ENCODE measurements around the gene VSIR. TPM values are rescaled to one million over a fixed set of nuclear protein-coding genes. Genes with fewer than 3 reads are reported as not detected.

Gene VSIR
- total RNA-seq, 1 donor from 2014 or later: 6.4 TPM

GRCh38 chr10:71763352-71764127 lies 9.8 kb downstream of the VSIR start:
- DNase-seq (ENCODE audit: low read depth, low spot score): no peak

- no peak for DNase-seq (ENCODE audit: low read depth, low spot score)
Observed at GRCh38 chr10:71762324-71762723, 11.0 kb downstream of the VSIR start.

GRCh38 chr10:71761541-71762113 lies 11.7 kb downstream of the VSIR start:
- DNase-seq (ENCODE audit: low read depth, low spot score): no peak

- no peak for DNase-seq (ENCODE audit: low read depth, low spot score)
Observed at GRCh38 chr10:71761105-71761511, 12.2 kb downstream of the VSIR start.

DNA sequence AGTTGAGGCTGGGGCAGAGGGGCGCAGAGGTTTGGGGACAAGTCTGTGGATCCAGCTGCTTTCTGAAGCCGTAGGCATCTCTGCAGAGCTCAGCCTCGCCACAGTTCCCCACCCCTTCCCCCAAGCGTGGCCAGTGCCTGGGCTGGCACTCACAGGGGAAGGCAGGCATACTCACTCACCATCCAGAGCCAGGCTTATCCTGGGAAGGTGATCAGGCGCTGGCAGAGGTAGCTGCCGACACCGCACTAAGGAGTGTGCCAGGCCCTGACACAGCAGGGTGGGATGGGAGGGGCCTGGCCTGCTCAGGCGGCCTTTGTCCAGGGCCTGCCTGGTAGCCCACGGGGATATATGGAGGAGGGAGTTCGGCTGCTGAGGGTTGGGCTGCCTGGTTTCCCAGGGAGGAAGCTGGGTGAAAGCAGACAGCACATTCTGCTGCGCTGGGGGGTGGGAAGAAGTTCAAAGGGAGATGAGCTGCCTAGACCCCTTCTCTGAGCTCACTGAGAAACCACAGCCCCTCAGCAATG lies 15.9 kb downstream of the VSIR start:
- no peak for DNase-seq (ENCODE audit: low read depth, low spot score)

DNA sequence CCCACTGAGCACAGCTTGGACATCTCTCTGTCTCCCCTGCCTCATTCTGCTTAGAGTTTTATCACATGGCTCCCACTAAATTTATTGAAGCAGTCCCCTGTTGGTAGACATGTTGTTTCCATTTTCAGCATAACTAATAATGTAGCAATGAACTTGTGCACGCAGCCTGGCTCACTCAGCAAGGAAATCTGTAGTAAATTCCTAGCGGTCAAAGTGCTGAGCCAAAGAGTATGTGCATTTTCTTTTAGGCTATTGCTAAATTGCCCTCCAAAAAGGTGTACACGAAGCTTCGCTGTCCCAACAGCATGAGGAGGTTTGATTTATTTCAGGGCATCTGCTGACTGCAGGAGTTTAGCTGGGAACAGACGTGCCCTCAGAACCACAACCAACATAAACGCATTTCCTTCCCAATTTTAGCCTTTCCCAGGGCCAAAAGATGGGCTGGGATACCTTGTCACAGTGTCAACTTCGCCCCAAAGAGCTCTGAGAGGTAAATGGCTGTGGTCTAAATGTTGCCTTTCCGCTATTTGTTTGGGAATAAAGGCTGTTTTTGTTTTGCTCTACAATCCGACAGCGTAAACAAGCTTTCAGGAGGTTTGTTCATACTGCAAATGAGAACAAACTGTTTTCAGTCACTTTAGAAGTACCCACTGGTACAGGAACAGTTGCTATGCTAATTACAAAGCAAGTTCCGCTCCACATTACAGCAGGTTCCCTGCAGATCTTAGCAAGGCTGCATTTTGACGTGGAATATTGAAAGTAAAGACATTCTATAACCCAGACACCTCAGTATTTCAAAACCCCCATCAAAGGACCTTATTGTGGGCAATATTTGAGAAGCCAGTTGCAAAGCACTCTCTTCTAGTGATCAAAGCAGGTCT lies 16.8 kb downstream of the VSIR start:
- no peak for DNase-seq (ENCODE audit: low read depth, low spot score)

GRCh38 chr10:71755179-71755879 lies 18.0 kb downstream of the VSIR start:
- DNase-seq (ENCODE audit: low read depth, low spot score): no peak

DNA sequence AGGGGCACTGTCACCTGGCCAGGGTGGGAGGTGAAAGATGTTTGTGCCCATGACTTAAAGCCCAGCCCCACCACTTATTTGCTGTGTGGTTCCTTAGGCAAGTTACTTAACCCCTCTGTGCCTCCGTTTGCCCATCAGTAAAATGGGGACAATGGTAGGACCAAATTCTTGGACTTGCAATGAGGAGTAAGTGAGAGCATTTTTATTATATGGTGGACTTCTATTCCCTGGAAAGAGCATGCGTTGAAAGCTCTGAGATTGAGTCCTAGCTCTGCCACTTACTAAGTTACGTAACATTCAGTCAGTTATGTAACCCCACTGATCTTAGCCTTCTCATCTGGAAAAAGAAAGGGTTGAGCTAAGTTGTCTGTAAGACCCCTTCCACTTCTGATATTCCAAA lies 18.8 kb downstream of the VSIR start:
- no peak for DNase-seq (ENCODE audit: low read depth, low spot score)

GRCh38 chr10:71753960-71754505 lies 19.3 kb downstream of the VSIR start:
- no peak for DNase-seq (ENCODE audit: low read depth, low spot score)

DNA sequence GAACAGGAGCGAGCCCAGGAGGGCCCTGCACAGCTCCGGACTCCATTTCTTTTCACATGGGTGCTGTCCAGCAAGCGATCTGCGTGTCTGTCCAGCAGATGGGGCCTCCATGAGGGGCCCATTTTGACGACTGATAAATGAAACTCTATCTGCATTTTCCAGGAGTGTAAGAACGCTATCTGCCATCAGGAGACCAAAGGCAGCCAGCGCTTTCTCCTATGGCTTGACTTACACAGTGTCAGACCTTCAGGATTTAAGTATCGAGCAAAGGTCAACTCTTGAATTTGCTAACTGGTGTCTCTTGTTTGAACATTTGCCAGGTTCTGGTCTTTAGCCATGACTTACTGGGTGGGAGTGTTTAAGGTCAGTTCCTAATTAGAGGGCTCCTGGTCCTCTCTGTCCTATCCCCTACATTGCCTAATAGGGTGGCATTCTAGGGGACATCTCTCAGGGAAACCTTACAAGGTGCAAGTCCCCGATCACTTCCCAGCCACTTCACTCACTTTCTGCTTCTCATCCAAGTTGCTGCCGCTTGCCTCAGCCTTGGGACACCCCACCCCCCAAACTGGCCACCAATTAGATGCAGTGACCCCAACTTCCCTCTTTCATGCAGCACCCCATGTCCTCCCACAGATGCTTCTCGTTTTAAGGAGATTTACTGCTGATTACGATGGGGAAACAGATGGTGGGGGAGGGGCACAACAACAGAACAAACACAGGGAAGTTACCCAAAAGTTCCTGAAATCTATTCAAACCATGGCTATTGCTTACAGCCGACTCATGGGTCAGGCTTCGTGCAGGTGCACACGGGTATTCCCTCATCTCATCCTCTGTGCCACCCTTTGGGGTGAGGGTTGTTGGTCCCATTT lies 20.0 kb downstream of the VSIR start:
- no peak for DNase-seq (ENCODE audit: low read depth, low spot score)

DNA sequence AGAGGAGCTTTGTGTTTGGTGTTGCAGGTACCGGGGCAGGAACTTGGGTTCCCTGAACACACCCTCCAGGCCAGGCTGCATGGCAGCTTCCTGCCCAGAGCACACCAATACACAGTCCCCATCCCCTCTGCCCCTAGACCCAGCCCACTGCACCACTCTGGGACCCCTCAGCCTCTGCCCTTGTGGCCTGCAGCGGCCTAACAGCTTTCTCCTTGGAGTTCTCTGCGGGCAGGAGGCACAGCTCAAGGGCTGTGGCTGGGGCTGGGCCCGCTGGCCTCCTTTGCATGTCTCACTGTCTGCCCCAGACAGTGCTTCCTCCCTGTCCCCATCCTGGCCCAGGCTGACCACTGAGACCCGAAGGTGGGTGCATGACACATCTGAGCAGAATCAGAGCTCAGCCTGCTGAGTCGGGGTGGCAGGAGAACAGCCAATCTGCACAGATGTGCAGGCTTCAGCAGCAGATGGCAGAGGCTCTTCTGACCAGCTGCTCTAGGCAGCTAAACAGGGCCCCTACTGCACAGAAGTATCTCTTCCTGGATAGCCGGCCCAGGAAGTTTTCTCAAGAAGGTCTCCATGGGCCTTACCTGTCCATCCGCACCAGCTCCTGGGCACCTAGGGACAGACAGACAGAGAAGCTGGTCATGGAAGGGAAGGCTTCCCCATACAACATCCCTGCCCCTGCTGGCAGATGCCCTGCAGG lies 20.8 kb downstream of the VSIR start:
- no peak for DNase-seq (ENCODE audit: low read depth, low spot score)

- DNase-seq (ENCODE audit: low read depth, low spot score): no peak
Observed at GRCh38 chr10:71751515-71752224, 21.6 kb downstream of the VSIR start.

- no peak for DNase-seq (ENCODE audit: low read depth, low spot score)
Observed at GRCh38 chr10:71750986-71751385, 22.3 kb downstream of the VSIR start.

- no peak for DNase-seq (ENCODE audit: low read depth, low spot score)
Observed at GRCh38 chr10:71750124-71750841, 23.0 kb downstream of the VSIR start.

DNA sequence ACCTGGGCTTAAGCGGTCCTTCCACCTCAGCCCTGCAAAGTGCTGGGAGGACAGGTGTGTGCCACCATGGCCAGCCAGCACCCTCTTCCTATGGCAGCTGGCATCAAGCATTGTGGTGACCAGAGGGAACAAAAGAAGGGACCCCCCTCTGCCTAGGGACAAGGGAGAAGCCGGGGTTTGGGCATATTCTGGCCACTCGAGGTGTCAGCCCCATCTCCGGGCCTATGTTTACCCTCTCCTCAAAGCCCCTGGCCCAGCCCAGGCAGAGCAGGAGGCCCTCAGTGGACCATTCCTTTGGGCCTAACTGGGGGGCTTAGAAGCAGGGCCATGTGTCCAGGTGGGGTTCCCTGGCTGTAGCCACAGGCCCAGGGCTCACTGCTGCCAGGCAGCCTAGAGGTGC lies 23.9 kb downstream of the VSIR start:
- no peak for DNase-seq (ENCODE audit: low read depth, low spot score)

GRCh38 chr10:71748671-71749191 lies 24.6 kb downstream of the VSIR start:
- DNase-seq (ENCODE audit: low read depth, low spot score): no peak

DNA sequence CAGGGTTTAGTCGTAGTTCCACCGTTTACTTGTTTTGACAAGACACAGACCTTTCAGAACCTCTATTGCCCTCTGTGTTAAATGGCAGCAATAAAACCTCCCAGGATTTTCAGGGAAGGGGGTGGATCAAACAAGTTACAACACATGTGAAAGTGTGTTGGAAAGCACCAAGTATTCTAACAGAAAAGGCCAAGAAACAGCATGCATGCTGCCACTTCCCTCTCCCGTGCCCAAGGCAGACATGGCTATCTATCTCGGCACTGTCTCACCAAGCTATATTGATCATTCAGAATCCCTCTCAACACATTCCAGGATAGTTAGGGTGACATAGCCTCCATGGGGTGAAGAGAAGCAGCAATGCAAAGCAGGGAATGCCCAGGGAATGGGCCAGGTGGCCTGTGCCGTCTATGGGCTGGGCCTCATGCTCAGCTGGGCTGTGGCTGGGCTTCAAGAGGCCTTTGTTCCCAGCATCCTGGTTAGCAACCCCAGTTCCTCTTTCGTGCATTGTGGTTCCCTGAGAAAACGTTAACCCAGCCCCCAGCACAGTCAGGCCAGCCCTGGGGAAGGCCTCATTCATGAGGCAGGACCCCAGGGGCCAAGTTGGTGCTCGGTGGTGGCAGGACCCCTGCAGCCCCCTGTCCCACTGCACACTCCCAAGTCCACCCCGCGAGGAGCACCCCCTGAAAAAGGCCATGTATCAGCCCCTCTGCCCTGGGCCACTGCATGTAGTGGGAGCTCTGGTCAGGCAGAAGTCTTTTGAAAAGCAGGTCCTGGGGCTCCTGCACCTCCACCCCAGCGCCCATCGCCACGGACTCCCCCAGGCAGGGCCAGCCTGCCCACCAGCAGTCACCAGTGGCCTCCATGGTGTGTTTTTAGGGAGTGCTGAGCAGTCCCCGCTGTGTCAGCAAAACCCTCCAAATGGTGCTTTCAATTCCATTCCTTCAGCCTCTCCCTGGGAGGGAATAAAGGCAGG lies 25.5 kb downstream of the VSIR start:
- DNase-seq (ENCODE audit: low read depth, low spot score): no peak
